GM12875 (cell line): ENCODE results near the gene TUT7.
"Not testable (repeated sequence)": the region's sequence is repeated elsewhere in the genome, so short reads cannot be mapped to it uniquely, and the experiment has no call there.

Experiments
- H3K4me3 ChIP-seq: one replicate; pipeline ENCODE4 v1.5.1; 2011; ENCODE audit warnings: low read depth, low read length, control low read depth
- TF ChIP-seq, protein P1 (sequence below): IDR thresholded peaks from 2 replicates; pipeline ENCODE4 v1.5.1; 2011; ENCODE audit warnings: low read depth, mild to moderate bottlenecking, control low read depth, inconsistent platforms, low read length, moderate library complexity, borderline replicate concordance; ENCODE audit not compliant: insufficient read depth

The TUT7 gene

DNA sequence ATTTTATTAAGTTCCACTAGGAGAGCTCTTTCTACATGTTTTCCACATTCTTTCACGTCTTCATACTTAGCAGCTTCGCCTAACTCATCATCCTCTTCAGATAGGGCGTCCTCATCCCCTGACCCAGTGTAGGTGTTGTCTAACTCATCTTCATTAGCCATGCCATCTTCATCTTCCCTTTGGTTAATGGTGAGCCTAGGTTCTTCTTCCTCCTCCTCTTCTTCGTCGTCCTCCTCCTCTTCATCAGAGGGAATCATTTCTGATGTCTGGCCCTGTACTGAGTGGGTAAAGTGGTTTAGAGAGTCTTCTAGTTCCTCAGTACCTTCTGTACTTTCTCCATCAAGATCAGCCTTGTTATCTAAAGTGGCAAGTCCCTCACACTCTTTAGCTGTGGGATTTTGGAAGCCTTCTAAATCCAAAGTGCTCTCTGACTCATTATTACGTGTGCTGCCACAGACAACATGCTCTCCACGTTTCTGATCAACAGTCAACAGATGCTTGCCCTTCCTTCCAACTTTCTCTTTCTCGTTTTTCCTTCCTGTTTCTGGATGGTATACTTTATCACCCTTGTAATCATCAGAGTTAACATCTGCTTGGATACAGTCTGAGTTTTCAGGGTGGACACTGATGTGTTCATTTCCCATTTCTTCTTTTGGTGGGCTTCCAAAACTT lies 31.1 kb downstream of the TUT7 start:
- TF ChIP-seq, protein P1, sequence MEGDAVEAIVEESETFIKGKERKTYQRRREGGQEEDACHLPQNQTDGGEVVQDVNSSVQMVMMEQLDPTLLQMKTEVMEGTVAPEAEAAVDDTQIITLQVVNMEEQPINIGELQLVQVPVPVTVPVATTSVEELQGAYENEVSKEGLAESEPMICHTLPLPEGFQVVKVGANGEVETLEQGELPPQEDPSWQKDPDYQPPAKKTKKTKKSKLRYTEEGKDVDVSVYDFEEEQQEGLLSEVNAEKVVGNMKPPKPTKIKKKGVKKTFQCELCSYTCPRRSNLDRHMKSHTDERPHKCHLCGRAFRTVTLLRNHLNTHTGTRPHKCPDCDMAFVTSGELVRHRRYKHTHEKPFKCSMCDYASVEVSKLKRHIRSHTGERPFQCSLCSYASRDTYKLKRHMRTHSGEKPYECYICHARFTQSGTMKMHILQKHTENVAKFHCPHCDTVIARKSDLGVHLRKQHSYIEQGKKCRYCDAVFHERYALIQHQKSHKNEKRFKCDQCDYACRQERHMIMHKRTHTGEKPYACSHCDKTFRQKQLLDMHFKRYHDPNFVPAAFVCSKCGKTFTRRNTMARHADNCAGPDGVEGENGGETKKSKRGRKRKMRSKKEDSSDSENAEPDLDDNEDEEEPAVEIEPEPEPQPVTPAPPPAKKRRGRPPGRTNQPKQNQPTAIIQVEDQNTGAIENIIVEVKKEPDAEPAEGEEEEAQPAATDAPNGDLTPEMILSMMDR: no peak
- H3K4me3 ChIP-seq: no peak overlapping the region

DNA sequence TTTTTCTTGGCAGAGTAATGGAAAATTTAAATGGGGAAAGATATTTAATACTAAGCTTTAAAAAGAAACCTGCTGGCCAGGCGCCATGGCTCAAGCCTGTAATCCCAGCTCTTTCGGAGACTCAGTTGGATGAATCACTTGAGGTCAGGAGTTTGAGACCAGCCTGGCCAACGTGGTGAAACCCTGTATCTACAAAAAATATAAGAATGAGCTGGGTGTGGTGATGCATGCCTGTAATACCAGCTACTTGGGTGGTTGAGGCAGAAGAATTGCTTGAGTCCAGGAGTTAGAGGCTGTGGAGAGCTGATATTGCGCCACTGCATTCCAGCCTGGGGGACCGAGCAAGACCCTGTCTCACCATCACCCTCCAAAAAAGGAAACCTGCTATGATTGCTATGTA lies 32.8 kb downstream of the TUT7 start:
- TF ChIP-seq, protein P1: no peak
- H3K4me3 ChIP-seq: no peak overlapping the region

- TF ChIP-seq, protein P1: no peak
- H3K4me3 ChIP-seq: no peak overlapping the region
These were observed 36.0 kb downstream of the TUT7 start for GRCh38 chr9:86318187-86318586.

DNA sequence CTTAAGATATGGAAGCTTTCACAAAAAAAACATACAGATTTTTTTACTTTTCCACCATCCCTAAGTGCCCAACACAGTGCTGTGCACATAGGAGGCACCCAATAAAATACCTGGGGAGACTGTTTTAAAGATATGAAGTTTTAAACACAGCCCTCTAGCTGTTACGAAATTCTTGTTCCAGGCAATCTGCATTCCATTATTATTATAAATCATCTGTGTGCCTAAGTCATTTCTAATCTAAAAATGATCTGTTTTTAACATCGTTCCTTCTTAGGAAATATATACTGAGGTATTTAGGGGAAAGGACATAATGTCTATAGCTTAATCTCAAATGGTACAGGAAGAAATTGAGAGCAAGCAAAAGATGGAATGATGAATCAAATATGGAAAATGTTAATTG lies 39.1 kb downstream of the TUT7 start:
- no peak overlapping the region for H3K4me3 ChIP-seq
- TF ChIP-seq, protein P1: no peak

DNA sequence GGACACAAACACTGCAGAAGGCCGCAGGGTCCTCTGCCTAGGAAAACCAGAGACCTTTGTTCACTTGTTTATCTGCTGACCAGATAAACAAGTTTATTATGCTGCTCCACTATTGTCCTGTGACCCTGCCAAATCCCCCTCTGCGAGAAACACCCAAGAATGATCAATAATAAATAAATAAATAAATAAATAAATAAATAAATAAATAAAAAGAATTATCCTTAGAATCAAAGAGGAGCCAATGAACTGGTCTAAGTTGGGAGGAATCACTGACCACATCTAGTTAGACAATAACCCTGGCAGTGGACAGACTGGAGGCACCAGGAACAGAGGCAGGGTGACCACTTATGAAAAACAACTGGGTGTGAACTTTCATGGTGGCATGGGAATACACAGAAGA lies 41.3 kb downstream of the TUT7 start:
- H3K4me3 ChIP-seq: not testable (repeated sequence)

DNA sequence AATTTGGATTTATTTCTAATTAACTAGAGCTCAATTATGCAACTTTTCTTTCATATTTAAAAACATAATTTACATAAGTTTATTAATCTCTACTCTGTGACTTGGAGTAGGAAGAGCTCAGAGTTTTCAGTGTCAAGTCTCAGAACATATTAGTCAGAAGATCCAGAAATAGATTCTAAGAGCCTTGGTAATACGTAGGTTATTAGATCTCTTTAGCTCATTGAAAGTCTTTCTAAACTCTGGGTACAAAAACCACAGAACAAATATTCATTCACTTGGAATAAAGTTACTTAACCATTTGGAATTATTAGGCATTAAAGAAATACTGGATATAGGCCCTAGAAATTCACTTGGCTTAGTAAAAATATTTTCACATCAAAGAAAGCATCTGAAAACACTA lies 45.5 kb downstream of the TUT7 start:
- no peak overlapping the region for H3K4me3 ChIP-seq
- TF ChIP-seq, protein P1: no peak

GRCh38 chr9:86304236-86304730 lies 49.9 kb downstream of the TUT7 start:
- no peak overlapping the region for H3K4me3 ChIP-seq
- TF ChIP-seq, protein P1: no peak

- TF ChIP-seq, protein P1: no peak
These were observed 50.8 kb downstream of the TUT7 start for GRCh38 chr9:86303316-86303975.

More at GRCh38 chr9:86303316-86303975, 50.8 kb downstream of the TUT7 start:
- no peak overlapping the region for H3K4me3 ChIP-seq
